ENCODE results near the gene SKI.

The SKI gene

GRCh38 chr1:2200308-2200943 lies 27.7 kb upstream of the SKI start:
- no peak overlapping the region for H3K27ac ChIP-seq
- H3K27me3 ChIP-seq (replicated peaks), result no peaks in the 10 kb centered on the region
- no peak overlapping the region for H3K4me3 ChIP-seq (ENCODE audit: low read depth, low read length)
- in situ Hi-C loops (cut with HindIII; ENCODE audit: low pct_ligation_motif_present, low sequenced_read_pairs), result loop anchor here (25.0 kb wide), 1 partner anchor 112 kb away; no protein-coding TSS in a partner anchor
- no peaks in the 10 kb centered on the region for H3K36me3 ChIP-seq (replicated peaks)
- DNase-seq, result no peak
- TF ChIP-seq CTCF (IDR thresholded peaks at IDR 0.05; ENCODE audit: low read depth, low read length, missing control alignments), result no peak

GRCh38 chr1:2201062-2201461 lies 27.1 kb upstream of the SKI start:
- no peak for TF ChIP-seq CTCF (IDR thresholded peaks at IDR 0.05; ENCODE audit: low read depth, low read length, missing control alignments)
- Histone ChIP-seq H3K27me3 (replicated peaks) (no peaks in the 10 kb centered on the region), H3K27ac (no peak overlapping the region), H3K4me3 (ENCODE audit: low read depth, low read length) (no peak overlapping the region), H3K36me3 (replicated peaks) (no peaks in the 10 kb centered on the region)
- DNase-seq, result no peak
- in situ Hi-C loops (cut with HindIII; ENCODE audit: low pct_ligation_motif_present, low sequenced_read_pairs), result loop anchor here (25.0 kb wide), 1 partner anchor 111 kb away; no protein-coding TSS in a partner anchor

GRCh38 chr1:2202008-2202575 lies 26.0 kb upstream of the SKI start:
- Histone ChIP-seq H3K27ac (no peak overlapping the region), H3K27me3 (replicated peaks) (no peaks in the 10 kb centered on the region), H3K4me3 (ENCODE audit: low read depth, low read length) (no peak overlapping the region), H3K36me3 (replicated peaks) (no peaks in the 10 kb centered on the region)
- no peak for DNase-seq
- TF ChIP-seq CTCF (IDR thresholded peaks at IDR 0.05; ENCODE audit: low read depth, low read length, missing control alignments), result no peak
- in situ Hi-C loops (cut with HindIII; ENCODE audit: low pct_ligation_motif_present, low sequenced_read_pairs), result loop anchor here (25.0 kb wide), 1 partner anchor 110 kb away; no protein-coding TSS in a partner anchor

- no peak overlapping the region for H3K27ac ChIP-seq
- no peak overlapping the region for H3K4me3 ChIP-seq (ENCODE audit: low read depth, low read length)
- in situ Hi-C loops (cut with HindIII; ENCODE audit: low pct_ligation_motif_present, low sequenced_read_pairs), result loop anchor here (25.0 kb wide), 1 partner anchor 109 kb away; no protein-coding TSS in a partner anchor
- DNase-seq, result no peak
- TF ChIP-seq CTCF (IDR thresholded peaks at IDR 0.05; ENCODE audit: low read depth, low read length, missing control alignments), result no peak
- H3K27me3 ChIP-seq (replicated peaks), result no peaks in the 10 kb centered on the region
- no peaks in the 10 kb centered on the region for H3K36me3 ChIP-seq (replicated peaks)
These were observed 25.1 kb upstream of the SKI start for GRCh38 chr1:2202843-2203601.

- Histone ChIP-seq H3K4me3 (ENCODE audit: low read depth, low read length) (peak overlapping the region; percentile 61), H3K27ac (no peak overlapping the region)
These were observed 24.3 kb upstream of the SKI start for GRCh38 chr1:2203671-2204414.

More at GRCh38 chr1:2203671-2204414, 24.3 kb upstream of the SKI start:
- in situ Hi-C loops (cut with HindIII; ENCODE audit: low pct_ligation_motif_present, low sequenced_read_pairs), result loop anchor here (25.0 kb wide), 1 partner anchor 108 kb away; no protein-coding TSS in a partner anchor
- DNase-seq, result no peak
- no peaks in the 10 kb centered on the region for H3K36me3 ChIP-seq (replicated peaks)
- TF ChIP-seq CTCF (IDR thresholded peaks at IDR 0.05; ENCODE audit: low read depth, low read length, missing control alignments), result no peak
- H3K27me3 ChIP-seq (replicated peaks), result no peaks in the 10 kb centered on the region
